Mesenchymal stem cell (in vitro differentiated cells and primary cell): Measurements from ENCODE around the gene ITPKB.

Source experiments
- DNase-seq: peaks from one replicate; pipeline ENCODE4 v3.0.0-alpha.2; 2013
- H2AFZ ChIP-seq: one replicate; pipeline ENCODE4 v1.6.1; 2013; ENCODE audit warnings: low read depth, mild to moderate bottlenecking, control low read depth, inconsistent platforms, low read length, moderate library complexity
- H2AK5ac ChIP-seq: 2 replicates; pipeline ENCODE4 v1.6.1; 2013; ENCODE audit warnings: low read length, moderate library complexity, mild to moderate bottlenecking, inconsistent platforms; ENCODE audit not compliant: severe bottlenecking
- H2BK120ac ChIP-seq: one replicate; pipeline ENCODE4 v1.6.1; 2013; ENCODE audit warnings: low read depth, mild to moderate bottlenecking, inconsistent platforms, low read length, moderate library complexity
- H2BK12ac ChIP-seq, 2 experiments: one replicate each; pipeline ENCODE4 v1.6.1; 2013; ENCODE audit warnings: inconsistent platforms in 2 of 2, low read length in 2 of 2, mild to moderate bottlenecking in 2 of 2, moderate library complexity in 2 of 2, control low read depth in 1 of 2
- H2BK15ac ChIP-seq: one replicate; pipeline ENCODE4 v1.6.1; 2013; ENCODE audit warnings: mild to moderate bottlenecking, low read depth, inconsistent platforms; ENCODE audit not compliant: poor library complexity, severe bottlenecking
- H2BK5ac ChIP-seq: 2 replicates; pipeline ENCODE4 v1.6.1; 2013; ENCODE audit warnings: low read depth, mild to moderate bottlenecking, low read length, control low read depth, inconsistent platforms; ENCODE audit not compliant: poor library complexity, severe bottlenecking
- H3K14ac ChIP-seq, 2 experiments: one replicate each; pipeline ENCODE4 v1.6.1; 2013; ENCODE audit warnings: inconsistent platforms in 2 of 2, low read length in 2 of 2, control low read depth in 1 of 2, mild to moderate bottlenecking in 1 of 2, moderate library complexity in 1 of 2
- H3K18ac ChIP-seq, 2 experiments: one replicate each; pipeline ENCODE4 v1.6.1; 2013; ENCODE audit warnings: inconsistent platforms in 2 of 2, low read length in 2 of 2, control low read depth in 1 of 2, low read depth in 1 of 2, mild to moderate bottlenecking in 1 of 2
- H3K23ac ChIP-seq, 2 experiments: one replicate each; pipeline ENCODE4 v1.6.1; 2013; ENCODE audit warnings: inconsistent platforms in 2 of 2, low read length in 2 of 2, mild to moderate bottlenecking in 2 of 2, moderate library complexity in 2 of 2, control low read depth in 1 of 2
- H3K27ac ChIP-seq: 2 replicates; pipeline ENCODE4 v1.5.1; 2013; ENCODE audit warnings: mild to moderate bottlenecking, moderate library complexity, low read length, control low read depth, inconsistent platforms; ENCODE audit not compliant: poor library complexity, severe bottlenecking
- H3K27me3 ChIP-seq, 2 experiments: 2 replicates each; pipeline versions ENCODE4 v1.6.1 to v1.7.0; 2013; ENCODE audit warnings: low read length in 2 of 2, mild to moderate bottlenecking in 2 of 2, moderate library complexity in 2 of 2, control low read depth in 1 of 2, inconsistent platforms in 1 of 2; ENCODE audit not compliant: control insufficient read depth in 1 of 2, insufficient read depth in 1 of 2
- H3K36me3 ChIP-seq, 2 experiments: 2 replicates each; pipeline versions ENCODE4 v1.6.1 to v1.7.0; 2013; ENCODE audit warnings: low read length in 2 of 2, control low read depth in 1 of 2, inconsistent platforms in 1 of 2, low read depth in 1 of 2, mild to moderate bottlenecking in 1 of 2; ENCODE audit not compliant: insufficient read depth in 2 of 2, control insufficient read depth in 1 of 2
- H3K4ac ChIP-seq, 2 experiments: one replicate each; pipeline ENCODE4 v1.6.1; 2013; ENCODE audit warnings: inconsistent platforms in 2 of 2, low read length in 2 of 2, mild to moderate bottlenecking in 2 of 2, moderate library complexity in 2 of 2, control low read depth in 1 of 2, low read depth in 1 of 2
- H3K4me1 ChIP-seq: 2 replicates; pipeline ENCODE4 v1.6.1; 2013; ENCODE audit warnings: low read depth, low read length, control low read depth; ENCODE audit not compliant: control insufficient read depth, insufficient read depth
- H3K4me2 ChIP-seq: 2 replicates; pipeline ENCODE4 v1.6.1; 2013; ENCODE audit warnings: low read length, mild to moderate bottlenecking, inconsistent platforms; ENCODE audit not compliant: poor library complexity, severe bottlenecking
- H3K4me3 ChIP-seq, 2 experiments: 2 replicates each; pipeline versions ENCODE4 v1.5.1 to v1.7.0; 2013; ENCODE audit warnings: low read length in 2 of 2, mild to moderate bottlenecking in 2 of 2, control low read depth in 1 of 2, low read depth in 1 of 2; ENCODE audit not compliant: insufficient read depth in 1 of 2
- H3K79me1 ChIP-seq: replicated peaks from 2 replicates; pipeline ENCODE4 v1.6.1; 2013; ENCODE audit warnings: mild to moderate bottlenecking, control low read depth, low read length, inconsistent platforms; ENCODE audit not compliant: poor library complexity, severe bottlenecking
- H3K9ac ChIP-seq: 2 replicates; pipeline ENCODE4 v1.7.0; 2013; ENCODE audit warnings: mild to moderate bottlenecking, low read length, moderate library complexity
- H3K9me3 ChIP-seq: 2 replicates; pipeline ENCODE4 v1.7.0; 2013; ENCODE audit warnings: mild to moderate bottlenecking, low read length; ENCODE audit not compliant: control insufficient read depth
- H4K8ac ChIP-seq: one replicate; pipeline ENCODE4 v1.6.1; 2013; ENCODE audit warnings: inconsistent platforms, mild to moderate bottlenecking, low read length, moderate library complexity
- H4K91ac ChIP-seq: one replicate; pipeline ENCODE4 v1.6.1; 2013; ENCODE audit warnings: mild to moderate bottlenecking, low read length, inconsistent platforms
- WGBS: methylation state at CpG from one replicate; pipeline ENCODE4 v1.1.7; 2013; ENCODE audit warnings: mixed read lengths; 5-methylcytosine and 5-hydroxymethylcytosine counted together

The ITPKB gene

DNA sequence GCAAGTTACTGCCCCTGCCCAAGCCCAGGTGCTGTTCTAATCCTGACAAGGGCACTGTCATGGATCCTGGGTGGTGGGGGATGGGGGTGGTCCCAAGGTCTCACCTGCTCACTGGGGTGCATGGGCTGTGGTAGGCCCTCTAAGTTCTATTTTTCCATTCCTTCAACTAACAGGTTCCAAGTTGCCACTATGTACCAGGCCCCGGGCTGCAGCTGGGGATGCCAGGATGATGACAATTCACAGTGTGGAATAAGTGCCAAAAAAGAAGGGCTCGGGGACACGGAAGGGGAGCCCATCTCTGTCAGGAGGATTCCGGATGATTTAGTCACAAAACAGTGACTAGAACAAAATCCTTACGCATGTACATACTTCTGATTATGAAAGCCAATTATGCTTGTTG, 114.6 kb downstream of the ITPKB start:
- no peak for DNase-seq
- H4K91ac ChIP-seq = no peak overlapping the region
- H3K4me1 ChIP-seq = peaks cover 2% of the 10 kb centered on the region
- H2BK15ac ChIP-seq = no peak overlapping the region
- no peak overlapping the region for H2AK5ac ChIP-seq
- H2BK120ac ChIP-seq = no peak overlapping the region
- no peak overlapping the region for H2BK5ac ChIP-seq
- WGBS = 88% methylated on average over 4 of the region's 5 CpGs
- no peak overlapping the region for H3K4ac ChIP-seq
- no peak overlapping the region for H2BK12ac ChIP-seq
- no peaks in the 10 kb centered on the region for H3K36me3 ChIP-seq
- peaks cover 3% of the 10 kb centered on the region for H3K9me3 ChIP-seq
- peaks cover 0 to 4% of the 10 kb centered on the region in 2 experiments for H3K27me3 ChIP-seq
- H3K9ac ChIP-seq = no peak overlapping the region
- H3K23ac ChIP-seq = no peak overlapping the region
- no peak overlapping the region for H3K14ac ChIP-seq
- no peaks in the 10 kb centered on the region for H3K79me1 ChIP-seq
- H3K27ac ChIP-seq = no peak overlapping the region
- no peak overlapping the region for H3K4me2 ChIP-seq
- H3K4me3 ChIP-seq = no peak overlapping the region
- H4K8ac ChIP-seq = no peak overlapping the region
- no peak overlapping the region for H3K18ac ChIP-seq
- H2AFZ ChIP-seq = no peak overlapping the region

DNA sequence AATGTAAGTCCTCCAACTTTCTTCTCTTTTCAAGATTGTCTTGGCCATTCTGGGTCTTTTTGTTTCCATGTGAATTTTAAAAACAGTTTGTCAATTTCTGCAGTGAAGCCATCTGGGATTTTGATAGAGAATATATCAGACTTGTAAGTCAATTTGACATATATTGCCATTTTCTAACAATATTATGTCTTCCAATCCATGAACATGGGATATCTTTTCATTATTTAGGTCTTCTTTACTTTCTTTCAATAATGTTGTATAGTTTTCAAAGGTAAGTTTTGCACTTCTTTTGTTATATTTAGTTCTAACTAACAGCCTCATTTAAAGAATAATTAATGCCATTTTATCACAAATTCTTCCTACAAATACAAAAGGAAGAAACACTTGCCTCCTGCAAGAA, 117.1 kb downstream of the ITPKB start:
- H3K9me3 ChIP-seq = peaks cover 3% of the 10 kb centered on the region
- H3K4me1 ChIP-seq = peaks cover 2% of the 10 kb centered on the region
- H3K4me2 ChIP-seq = no peak overlapping the region
- no peak overlapping the region for H3K18ac ChIP-seq
- H3K36me3 ChIP-seq = no peaks in the 10 kb centered on the region
- H3K23ac ChIP-seq = no peak overlapping the region
- H3K14ac ChIP-seq = no peak overlapping the region
- no peak overlapping the region for H3K4me3 ChIP-seq
- H2AFZ ChIP-seq = no peak overlapping the region
- H4K91ac ChIP-seq = no peak overlapping the region
- H3K27ac ChIP-seq = no peak overlapping the region
- peaks cover 9% of the 10 kb centered on the region in 2 experiments for H3K27me3 ChIP-seq
- DNase-seq = no peak
- no peak overlapping the region for H2BK15ac ChIP-seq
- no peak overlapping the region for H2BK120ac ChIP-seq
- no peak overlapping the region for H2AK5ac ChIP-seq
- H4K8ac ChIP-seq = no peak overlapping the region
- H3K9ac ChIP-seq = no peak overlapping the region
- no peak overlapping the region for H2BK12ac ChIP-seq
- H3K79me1 ChIP-seq = no peaks in the 10 kb centered on the region
- no peak overlapping the region for H2BK5ac ChIP-seq
- H3K4ac ChIP-seq = no peak overlapping the region

GRCh38 chr1:226619031-226619430, 120.1 kb downstream of the ITPKB start:
- Histone ChIP-seq H2BK12ac (no peak overlapping the region), H4K8ac (no peak overlapping the region), H2AK5ac (no peak overlapping the region), H3K27ac (no peak overlapping the region), H4K91ac (no peak overlapping the region), H3K9ac (no peak overlapping the region), H3K79me1 (no peaks in the 10 kb centered on the region), H3K4me3 (no peak overlapping the region), H3K4me1 (no peaks in the 10 kb centered on the region), H3K4me2 (no peak overlapping the region), H3K9me3 (peaks cover 3% of the 10 kb centered on the region), H2AFZ (no peak overlapping the region), H3K36me3 (no peaks in the 10 kb centered on the region), H3K14ac (no peak overlapping the region), H3K27me3 (peaks cover 16 to 20% of the 10 kb centered on the region in 2 experiments), H3K18ac (no peak overlapping the region), H2BK15ac (no peak overlapping the region), H3K23ac (no peak overlapping the region), H3K4ac (no peak overlapping the region), H2BK120ac (no peak overlapping the region), H2BK5ac (no peak overlapping the region)
- WGBS = 90% methylated on average over 7 of the region's 7 CpGs
- DNase-seq = no peak

GRCh38 chr1:226618380-226618779, 120.7 kb downstream of the ITPKB start:
- Histone ChIP-seq H3K18ac (no peak overlapping the region), H3K27ac (no peak overlapping the region), H3K79me1 (no peaks in the 10 kb centered on the region), H3K9me3 (peaks cover 3% of the 10 kb centered on the region), H4K8ac (no peak overlapping the region), H3K4ac (no peak overlapping the region), H2BK12ac (no peak overlapping the region), H2AK5ac (no peak overlapping the region), H2BK120ac (no peak overlapping the region), H2AFZ (no peak overlapping the region), H3K23ac (no peak overlapping the region), H3K14ac (no peak overlapping the region), H3K4me2 (no peak overlapping the region), H3K4me3 (no peak overlapping the region), H4K91ac (no peak overlapping the region), H3K4me1 (no peaks in the 10 kb centered on the region), H3K9ac (no peak overlapping the region), H3K27me3 (peaks cover 16 to 20% of the 10 kb centered on the region in 2 experiments), H2BK15ac (no peak overlapping the region), H2BK5ac (no peak overlapping the region), H3K36me3 (no peaks in the 10 kb centered on the region)
- 69% methylated on average over 5 of the region's 5 CpGs for WGBS
- no peak for DNase-seq
